Panc1 (cell line): ENCODE results near the gene ITGA8.

Experiments
- TCF7L2 ChIP-seq: IDR thresholded peaks from 2 replicates; pipeline ENCODE4 v1.6.1; 2011; ENCODE audit warnings: mild to moderate bottlenecking, low read depth, low read length, inconsistent platforms
- TF ChIP-seq, protein P1 (sequence below): fragments of 450-650 bp; IDR thresholded peaks from 2 replicates; pipeline ENCODE4 v1.5.1; 2017; ENCODE audit warnings: mild to moderate bottlenecking
- TF ChIP-seq, protein P2 (sequence below), 2 experiments: IDR thresholded peaks; 2 replicates each; pipeline ENCODE4 v1.6.1; 2011 to 2012; ENCODE audit warnings: low read depth in 2 of 2, control low read depth in 1 of 2, low read length in 1 of 2, mild to moderate bottlenecking in 1 of 2, moderate library complexity in 1 of 2; ENCODE audit not compliant: insufficient read depth in 1 of 2

DNA sequence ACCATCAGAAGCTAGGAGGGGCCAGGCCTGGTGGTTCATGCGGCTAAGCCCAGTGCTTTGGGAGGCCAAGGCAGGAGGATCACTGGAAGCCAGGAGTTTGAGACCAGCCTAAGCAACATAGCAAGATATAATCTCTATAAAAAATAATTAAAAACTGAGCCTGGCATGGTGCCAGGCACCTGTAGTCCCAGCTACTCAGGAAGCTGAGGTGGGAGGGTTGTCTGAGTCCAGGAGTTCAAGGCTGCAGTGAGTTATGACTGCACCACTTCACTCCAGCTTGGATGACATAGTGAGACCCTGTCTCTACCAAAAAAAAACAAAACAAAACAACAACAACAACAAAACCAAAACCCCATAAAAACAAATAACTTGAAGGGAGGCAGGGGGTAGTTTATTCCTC lies 175.7 kb downstream of the ITGA8 start:
- TF ChIP-seq, protein P1, sequence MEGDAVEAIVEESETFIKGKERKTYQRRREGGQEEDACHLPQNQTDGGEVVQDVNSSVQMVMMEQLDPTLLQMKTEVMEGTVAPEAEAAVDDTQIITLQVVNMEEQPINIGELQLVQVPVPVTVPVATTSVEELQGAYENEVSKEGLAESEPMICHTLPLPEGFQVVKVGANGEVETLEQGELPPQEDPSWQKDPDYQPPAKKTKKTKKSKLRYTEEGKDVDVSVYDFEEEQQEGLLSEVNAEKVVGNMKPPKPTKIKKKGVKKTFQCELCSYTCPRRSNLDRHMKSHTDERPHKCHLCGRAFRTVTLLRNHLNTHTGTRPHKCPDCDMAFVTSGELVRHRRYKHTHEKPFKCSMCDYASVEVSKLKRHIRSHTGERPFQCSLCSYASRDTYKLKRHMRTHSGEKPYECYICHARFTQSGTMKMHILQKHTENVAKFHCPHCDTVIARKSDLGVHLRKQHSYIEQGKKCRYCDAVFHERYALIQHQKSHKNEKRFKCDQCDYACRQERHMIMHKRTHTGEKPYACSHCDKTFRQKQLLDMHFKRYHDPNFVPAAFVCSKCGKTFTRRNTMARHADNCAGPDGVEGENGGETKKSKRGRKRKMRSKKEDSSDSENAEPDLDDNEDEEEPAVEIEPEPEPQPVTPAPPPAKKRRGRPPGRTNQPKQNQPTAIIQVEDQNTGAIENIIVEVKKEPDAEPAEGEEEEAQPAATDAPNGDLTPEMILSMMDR = no peak
- TF ChIP-seq TCF7L2 = no peak
- TF ChIP-seq, protein P2, sequence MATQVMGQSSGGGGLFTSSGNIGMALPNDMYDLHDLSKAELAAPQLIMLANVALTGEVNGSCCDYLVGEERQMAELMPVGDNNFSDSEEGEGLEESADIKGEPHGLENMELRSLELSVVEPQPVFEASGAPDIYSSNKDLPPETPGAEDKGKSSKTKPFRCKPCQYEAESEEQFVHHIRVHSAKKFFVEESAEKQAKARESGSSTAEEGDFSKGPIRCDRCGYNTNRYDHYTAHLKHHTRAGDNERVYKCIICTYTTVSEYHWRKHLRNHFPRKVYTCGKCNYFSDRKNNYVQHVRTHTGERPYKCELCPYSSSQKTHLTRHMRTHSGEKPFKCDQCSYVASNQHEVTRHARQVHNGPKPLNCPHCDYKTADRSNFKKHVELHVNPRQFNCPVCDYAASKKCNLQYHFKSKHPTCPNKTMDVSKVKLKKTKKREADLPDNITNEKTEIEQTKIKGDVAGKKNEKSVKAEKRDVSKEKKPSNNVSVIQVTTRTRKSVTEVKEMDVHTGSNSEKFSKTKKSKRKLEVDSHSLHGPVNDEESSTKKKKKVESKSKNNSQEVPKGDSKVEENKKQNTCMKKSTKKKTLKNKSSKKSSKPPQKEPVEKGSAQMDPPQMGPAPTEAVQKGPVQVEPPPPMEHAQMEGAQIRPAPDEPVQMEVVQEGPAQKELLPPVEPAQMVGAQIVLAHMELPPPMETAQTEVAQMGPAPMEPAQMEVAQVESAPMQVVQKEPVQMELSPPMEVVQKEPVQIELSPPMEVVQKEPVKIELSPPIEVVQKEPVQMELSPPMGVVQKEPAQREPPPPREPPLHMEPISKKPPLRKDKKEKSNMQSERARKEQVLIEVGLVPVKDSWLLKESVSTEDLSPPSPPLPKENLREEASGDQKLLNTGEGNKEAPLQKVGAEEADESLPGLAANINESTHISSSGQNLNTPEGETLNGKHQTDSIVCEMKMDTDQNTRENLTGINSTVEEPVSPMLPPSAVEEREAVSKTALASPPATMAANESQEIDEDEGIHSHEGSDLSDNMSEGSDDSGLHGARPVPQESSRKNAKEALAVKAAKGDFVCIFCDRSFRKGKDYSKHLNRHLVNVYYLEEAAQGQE (IDR thresholded peaks at IDR 0.05; ENCODE audit: insufficient read depth in 1 of 2, low read depth in 2 of 2, low read length in 1 of 2) = no peak
